C4-2B (cell line): ENCODE measurements around the gene ERCC5.

Experiments used
- ZFX ChIP-seq: fragments of 450-650 bp; IDR thresholded peaks from 2 replicates; pipeline ENCODE4 v1.6.1; 2017
- TF ChIP-seq, protein P1 (sequence below): fragments of 450-650 bp; conservative IDR thresholded peaks from 2 replicates; pipeline ENCODE4 v1.5.1; 2017; ENCODE audit warnings: mild to moderate bottlenecking

DNA sequence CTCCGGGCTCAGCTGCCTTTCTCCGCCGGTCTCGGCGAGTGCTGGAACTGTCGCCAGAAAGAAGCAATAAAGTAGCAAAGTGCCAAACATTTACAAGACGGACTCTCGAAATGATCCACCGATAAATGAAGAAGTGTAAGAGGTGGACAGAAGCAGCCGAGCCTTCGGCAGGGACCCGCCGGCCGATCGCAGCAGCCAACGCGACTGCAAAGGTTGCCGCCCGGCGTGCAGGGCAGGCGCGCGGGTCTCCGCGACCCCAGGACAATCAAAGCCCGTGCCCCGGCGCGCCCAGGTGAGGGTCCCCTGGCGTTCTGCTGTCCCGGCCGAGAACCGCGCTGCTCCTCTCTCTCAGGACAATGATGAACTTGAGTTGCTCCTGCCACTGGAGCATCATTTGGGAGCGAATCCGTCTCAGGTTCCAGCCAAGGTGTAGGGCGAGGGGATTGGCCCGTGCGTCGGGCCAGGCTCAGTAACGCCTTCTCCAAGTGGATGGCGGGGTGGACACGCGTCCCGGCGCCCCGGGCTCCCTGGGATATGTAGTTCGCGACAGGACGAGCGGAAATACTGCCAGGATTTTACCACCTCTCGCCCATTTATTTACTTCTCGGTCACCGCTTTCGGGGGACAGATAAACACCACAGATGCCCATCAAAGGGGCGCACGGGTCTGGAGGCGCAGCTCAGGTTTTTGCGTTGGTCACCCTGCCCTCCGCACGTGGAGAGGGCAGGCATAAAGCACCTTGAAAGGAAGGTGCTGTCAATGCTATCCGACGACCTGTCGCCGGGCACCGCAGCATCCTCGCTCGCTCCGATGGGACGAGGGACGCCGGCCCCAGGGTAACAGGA, 47.0 kb upstream of the ERCC5 start, which contains the start of the genes BIVM and POGLUT2:
- TF ChIP-seq, protein P1, sequence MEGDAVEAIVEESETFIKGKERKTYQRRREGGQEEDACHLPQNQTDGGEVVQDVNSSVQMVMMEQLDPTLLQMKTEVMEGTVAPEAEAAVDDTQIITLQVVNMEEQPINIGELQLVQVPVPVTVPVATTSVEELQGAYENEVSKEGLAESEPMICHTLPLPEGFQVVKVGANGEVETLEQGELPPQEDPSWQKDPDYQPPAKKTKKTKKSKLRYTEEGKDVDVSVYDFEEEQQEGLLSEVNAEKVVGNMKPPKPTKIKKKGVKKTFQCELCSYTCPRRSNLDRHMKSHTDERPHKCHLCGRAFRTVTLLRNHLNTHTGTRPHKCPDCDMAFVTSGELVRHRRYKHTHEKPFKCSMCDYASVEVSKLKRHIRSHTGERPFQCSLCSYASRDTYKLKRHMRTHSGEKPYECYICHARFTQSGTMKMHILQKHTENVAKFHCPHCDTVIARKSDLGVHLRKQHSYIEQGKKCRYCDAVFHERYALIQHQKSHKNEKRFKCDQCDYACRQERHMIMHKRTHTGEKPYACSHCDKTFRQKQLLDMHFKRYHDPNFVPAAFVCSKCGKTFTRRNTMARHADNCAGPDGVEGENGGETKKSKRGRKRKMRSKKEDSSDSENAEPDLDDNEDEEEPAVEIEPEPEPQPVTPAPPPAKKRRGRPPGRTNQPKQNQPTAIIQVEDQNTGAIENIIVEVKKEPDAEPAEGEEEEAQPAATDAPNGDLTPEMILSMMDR = no peak
- no peak for TF ChIP-seq ZFX
